ENCODE data around the gene TOE1.

The TOE1 gene

DNA sequence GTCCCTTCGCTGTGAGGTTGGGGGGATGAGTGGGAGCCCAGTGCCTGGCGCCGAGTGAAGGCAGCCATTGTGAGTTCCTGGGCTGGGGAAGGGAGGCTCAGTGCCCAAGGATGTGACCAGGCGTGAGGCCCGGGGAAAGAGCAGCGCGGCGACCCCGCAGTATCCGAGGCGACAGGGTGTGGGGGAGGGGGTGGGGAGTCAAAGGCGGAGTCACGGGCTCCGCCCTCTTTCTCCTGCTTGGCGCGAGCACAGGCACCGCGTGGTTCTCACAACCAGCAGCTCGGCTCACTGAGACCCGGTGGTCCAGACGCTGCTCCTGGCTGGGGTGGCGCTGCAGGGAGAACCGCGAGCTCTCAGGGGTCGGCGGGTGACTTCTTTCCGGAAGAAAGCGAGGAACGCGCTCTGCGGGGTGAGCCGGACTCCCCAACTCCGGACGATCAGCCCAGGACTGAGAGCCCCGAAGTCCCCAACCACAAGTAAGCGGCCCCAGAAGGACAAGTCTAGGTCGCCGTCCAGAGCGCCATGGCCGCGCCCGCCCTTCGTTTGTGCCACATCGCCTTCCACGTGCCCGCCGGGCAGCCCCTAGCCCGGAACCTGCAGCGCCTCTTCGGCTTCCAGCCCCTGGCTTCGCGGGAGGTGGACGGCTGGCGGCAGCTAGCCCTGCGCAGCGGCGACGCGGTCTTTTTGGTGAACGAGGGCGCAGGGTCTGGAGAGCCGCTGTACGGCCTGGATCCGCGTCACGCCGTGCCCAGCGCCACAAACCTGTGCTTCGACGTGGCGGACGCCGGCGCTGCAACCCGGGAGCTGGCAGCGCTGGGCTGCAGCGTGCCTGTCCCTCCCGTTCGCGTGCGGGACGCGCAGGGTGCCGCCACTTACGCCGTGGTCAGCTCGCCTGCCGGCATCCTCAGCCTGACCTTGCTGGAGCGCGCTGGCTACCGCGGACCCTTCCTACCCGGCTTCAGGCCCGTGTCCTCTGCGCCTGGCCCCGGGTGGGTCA lies 13.0 kb upstream of the TOE1 start, which contains the start of gene HPDL:
TSS of gene HPDL (plus strand) at position 269 of the 997 bp plus-strand sequence. CDS start at position 523, 254 bp downstream.
- DNase-seq: peak; percentile 97

DNA sequence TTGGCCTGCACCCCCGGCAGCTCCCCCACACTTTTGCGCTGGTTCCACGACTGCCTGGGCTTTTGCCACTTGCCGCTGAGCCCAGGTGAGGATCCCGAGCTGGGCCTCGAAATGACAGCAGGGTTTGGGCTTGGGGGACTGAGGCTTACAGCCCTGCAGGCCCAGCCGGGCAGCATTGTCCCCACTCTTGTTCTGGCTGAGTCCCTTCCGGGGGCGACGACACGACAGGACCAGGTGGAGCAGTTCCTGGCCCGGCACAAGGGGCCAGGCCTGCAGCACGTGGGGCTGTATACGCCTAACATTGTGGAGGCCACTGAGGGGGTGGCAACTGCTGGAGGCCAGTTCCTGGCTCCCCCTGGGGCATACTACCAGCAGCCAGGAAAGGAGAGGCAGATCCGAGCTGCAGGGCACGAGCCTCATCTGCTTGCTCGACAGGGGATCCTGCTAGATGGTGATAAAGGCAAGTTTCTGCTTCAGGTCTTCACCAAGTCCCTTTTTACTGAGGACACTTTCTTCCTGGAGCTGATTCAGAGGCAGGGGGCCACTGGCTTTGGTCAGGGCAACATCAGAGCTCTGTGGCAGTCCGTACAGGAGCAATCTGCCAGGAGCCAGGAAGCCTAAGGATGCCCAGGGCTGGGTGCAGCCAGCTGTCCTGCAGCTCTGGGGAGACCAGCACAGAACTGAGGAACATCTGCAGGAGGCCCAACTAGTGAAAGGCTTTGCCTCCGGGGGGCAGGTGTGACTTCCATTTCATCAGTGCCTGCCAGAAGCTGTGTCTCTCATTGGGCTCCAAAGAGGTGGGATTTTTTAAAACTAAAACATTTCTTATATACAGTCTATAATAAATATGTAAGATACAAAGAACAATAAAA lies 12.1 kb upstream of the TOE1 start:
- peak; percentile 66 for DNase-seq

DNA sequence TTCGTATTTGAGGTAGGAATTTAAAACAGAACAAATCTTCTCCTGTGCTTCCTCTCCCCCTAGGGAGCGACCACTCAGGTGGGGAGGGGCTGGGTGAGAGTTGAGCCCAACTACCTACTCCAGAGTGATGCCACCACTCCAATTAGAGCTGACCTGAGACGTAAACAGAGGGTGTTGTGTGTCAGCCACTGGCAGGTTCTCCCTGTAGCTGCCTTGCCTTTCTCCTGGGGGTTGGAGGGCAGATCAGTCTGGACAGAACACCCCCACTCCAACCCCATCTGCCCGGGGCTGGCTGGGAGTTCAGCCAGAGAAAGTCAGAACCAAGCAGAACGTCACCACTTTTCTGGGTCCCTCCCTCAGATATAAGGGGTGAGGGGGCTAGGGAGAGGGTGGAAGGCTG lies 11.3 kb upstream of the TOE1 start:
- peak; percentile 53 for DNase-seq

DNA sequence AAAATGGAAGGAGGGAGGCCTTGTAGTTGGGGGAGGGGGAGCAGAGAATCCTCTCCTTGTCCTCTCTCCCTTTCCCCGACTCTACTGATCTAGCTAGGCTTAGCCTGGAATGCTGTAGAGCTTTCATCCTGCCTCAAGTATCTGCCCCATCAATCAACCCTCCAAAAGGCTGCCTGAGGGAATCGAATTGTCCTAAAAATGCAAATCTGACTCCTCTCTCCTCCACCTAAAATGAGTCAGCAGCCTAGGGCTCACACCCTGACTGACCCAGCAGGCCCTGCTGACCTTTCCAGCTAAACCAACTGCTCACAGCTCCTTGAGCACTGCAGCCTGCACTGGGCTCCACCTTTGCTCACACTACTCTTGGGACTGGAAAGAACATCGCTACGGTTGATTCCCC lies 10.5 kb upstream of the TOE1 start:
- DNase-seq: peak; percentile 38

DNA sequence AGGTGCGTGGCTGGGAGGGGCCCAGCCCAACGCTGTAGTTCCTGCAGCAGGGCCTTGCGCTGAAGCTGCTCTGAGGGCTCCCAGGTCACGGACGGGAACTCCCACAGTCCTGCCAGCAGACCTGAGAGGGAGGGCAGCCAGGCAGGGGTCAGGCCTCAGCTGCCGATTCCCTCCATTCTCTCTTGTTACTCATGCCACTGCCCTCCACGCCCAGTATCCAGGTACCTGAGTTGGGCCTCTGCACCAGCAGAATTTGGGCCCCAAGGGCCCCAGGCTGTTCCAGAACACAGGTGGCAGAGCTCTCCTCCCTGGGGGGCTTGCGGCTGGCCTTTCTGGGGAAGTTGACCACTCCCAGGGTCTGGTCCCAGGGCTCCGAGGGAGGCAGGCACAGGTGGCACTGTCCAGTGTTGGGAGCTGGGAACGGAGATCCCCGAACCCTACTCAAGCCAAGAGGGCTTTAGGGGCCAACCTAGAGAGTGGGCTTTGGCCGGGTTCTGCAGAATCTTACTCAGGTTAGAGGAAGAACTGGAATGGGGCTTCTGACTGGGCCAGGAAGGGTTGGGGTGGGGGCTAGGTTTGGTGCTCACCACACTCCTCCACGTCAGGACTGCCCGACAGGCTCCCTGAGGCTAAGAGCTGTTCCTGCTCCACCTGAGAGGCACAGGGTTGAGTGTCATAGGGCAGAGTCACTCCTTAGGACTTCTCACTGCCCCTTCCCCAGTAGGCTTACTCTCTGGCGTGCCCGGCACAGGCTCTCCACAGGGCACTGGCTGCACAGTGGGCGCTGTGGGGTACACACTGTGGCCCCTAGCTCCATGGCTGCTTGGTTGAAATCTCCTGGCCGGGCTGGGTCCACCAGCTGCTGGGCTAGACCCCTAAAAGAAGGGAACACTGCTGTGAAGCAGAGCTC lies 8.3 kb upstream of the TOE1 start:
- DNase-seq: no peak

DNA sequence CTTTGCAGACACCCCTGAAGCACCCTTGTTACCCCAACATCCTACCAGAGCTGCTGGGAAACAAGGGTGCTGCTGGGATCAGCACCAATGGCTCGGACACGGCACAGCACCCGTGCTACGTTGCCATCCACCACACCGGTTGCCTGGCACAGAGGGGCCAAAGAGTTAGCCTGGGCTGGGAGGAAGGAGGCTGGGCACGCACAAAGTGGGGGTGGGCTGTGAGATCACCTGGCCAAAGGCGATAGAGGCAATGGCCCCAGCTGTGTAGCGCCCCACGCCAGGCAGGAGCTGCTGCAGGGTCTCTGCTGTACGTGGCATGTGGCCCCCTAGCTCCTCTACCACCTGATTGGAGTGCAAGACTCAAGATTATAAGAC lies 7.6 kb upstream of the TOE1 start:
- no peak for DNase-seq

DNA sequence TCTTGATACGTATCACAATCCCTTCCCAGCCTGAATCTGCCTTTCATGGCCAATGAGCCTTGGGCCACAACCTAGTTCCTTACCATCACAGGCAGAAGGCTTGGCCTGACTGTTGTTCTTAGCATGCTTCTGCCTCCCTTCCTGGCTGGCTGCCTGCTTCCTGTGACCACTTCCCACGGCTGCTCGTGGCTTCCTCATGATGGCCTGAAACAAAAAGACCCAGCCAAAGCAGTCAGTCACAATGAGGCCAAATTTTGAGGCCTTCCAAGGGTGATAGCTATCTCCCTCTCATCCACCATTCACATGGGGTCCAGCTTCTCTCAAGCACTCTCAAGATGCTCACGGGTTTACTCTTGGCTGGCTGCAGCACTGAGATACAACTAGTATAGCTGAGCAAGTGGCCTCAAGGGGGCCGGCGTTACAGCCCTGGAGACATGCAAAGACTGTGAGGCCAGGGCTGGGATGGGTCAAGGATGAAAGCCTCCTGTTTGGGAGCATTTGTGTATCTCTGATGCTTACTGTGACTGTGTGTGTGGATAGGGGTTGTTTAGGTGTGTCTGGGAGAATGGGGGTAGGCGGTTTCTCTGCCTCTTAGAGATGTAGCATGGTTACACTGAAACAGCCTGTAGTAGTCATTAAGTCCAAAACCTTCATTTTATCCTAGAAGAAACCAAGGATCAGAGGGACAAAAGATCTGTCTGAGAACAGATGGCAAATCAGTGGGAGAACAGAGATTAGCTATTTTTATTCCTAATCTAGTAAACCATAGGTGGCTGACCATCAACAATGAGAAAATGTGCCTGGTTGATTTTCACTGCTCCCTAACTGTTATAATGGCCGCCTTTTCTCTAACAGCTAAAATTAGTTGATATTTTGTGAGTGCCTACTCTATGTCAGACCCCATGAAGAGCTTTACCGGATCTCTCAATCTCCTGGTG lies 5.4 kb upstream of the TOE1 start:
- DNase-seq: peak; percentile 68

DNA sequence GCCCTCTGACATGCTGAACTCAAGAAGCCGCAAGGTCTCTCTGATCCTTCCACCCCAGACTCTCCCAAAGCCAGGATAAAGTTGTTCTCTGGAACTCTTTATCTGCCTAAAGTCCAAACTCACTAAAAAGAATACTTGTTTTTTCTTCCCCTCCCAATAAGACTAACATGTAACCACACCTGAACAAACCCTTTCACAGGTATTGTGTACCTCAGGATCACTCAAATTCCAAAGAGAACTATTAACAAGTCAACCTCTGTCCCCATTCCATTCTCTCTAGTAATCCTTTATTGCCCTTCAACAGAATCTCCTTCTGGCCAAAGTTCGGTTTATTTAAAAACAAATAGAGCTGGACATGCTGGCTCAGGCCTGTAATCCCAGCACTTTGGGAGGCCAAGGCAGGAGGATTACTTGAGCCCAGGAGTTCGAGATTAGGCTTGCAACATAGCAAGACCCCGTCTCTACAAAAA lies 4.1 kb upstream of the TOE1 start:
- no peak for DNase-seq

DNA sequence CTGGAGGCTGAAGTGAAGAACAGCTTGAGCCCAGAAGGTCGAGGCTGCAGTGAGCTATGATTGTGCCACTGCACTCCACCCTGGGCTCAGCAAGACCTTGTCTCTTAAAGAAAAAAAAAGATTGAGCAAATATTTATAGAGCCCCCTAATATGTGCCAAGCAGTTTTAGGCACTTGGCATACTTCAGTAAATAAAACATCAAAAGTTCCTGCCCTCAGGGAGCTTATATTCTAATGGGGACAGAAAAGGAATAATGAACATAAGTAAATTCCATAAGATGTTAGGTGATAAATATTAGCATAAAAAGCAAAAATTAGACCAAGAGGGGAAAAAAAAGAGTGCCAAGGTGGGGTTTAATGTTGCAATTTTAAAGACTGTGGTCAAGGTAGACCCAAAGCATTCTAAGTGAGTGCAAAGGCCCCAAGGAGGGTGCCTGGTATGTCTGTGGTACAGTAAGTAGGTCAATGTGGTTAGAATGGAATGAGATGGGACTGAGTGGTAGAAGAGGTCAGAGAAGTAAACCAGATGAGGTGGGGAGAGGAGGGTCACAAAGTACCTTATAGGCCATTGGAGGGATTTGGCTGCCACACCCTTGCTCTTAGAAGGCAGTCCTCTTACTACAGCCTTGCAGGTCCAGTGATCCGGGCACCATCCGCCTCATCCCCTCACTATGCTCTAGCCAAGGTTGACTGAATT lies 2.2 kb upstream of the TOE1 start:
- peak; percentile 31 for DNase-seq

DNA sequence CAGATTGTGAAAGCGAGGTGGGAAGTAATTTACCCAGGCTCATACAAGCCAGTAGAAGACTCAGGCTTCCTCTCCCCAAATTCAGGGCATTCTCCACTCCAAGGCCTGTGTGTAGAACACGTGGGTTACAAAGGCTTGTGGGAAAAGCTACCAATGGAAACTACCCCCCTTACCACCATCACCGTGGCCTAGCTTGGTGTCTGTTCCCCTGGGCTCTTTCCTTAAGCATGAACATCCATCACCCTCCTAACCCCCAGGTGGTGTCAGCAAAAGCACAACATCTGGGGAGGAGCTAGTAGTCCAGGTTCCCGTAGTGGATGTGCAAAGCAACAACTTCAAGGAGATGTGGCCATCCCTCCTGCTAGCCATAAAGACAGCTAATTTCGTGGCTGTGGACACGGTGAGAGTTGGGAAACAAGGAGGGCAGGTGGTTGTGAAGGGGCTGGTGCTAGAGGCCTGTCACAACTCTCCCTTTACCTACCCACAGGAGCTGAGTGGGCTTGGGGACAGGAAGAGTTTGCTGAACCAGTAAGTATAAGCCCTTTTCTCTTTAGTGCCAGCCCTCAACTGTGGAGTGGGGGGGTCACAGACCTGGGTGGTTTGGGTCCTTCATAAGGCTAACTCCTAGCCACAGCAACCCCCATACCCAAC lies 971 bp downstream of the TOE1 start:
- DNase-seq: peak; percentile 68

DNA sequence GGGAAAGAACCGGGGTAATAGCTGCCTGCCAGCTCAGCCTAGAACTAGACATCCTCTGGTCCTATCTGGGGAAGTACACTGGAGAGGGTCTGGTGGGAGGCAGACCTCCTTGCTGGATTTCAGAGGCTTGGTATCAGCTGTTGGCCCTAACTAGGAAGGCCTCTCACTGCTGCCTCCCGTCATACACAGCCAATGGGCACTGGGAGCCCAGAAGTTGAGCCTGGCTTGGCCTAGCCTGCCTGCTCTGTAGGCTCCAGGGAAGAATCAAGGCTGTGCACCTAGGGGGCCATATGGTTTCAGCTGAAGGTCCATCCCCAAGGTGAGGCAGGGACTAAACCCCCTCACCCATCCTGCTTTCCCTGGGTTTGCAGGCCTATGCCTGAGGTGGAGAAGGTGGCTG lies 4.5 kb downstream of the TOE1 start:
- no peak for DNase-seq

DNA sequence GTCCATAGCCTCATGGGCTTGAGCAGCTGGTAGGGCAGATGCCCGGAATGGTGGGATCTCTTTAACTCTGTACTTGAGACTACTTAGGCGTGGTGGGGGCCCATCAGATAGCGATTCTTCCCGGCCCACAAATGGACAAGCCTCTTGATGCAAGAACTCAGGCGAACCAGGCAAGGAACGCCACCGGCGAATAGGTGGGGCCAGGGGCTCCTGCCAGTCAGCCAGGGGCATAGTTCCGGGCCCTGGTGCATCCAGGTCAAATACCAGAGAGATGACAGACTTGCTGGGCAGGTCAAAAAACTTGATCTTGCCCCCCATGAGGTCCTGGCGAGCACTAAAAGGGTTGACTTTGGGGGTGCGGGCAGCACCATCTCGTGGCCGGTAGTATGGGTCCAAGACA lies 5.0 kb downstream of the TOE1 start:
- no peak for DNase-seq

DNA sequence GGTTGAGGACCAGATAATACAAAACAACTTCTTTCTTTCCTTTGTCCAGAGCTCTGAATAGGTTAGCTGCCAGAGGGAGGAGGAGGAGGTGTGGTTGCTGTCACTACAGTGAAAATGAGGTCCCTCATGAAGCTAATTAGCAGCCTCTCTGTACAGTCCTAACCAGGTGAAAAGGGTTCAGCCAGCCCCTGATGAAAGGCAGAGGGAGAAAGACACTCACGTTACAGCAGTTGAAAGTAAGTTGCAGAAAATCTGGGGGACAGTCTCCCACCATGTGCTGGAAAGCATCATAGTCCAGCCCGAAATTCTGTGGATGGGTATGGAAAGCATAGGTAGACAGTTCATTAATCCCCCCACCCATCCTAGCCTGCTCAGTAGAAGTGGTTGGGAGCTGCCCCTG lies 6.5 kb downstream of the TOE1 start:
- no peak for DNase-seq

DNA sequence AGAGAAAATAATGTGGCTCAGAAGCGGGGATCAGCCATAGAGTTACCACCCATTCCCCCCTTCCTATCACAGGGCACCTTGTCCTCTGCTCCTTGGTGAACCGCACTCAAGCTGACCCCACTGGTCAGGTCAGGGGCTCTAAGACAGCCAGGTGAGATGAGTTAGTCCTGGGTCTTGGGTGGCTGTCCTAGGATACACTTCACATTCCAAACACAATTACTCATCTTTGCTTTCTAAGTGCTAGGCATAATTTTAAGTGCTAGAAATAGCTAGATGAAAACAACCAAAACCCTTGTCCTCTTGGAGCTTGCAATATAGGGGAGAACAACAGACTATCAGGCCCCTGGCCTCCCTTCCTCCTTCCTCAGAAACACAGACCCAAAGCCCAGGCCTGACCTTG lies 8.1 kb downstream of the TOE1 start:
- DNase-seq: no peak

DNA sequence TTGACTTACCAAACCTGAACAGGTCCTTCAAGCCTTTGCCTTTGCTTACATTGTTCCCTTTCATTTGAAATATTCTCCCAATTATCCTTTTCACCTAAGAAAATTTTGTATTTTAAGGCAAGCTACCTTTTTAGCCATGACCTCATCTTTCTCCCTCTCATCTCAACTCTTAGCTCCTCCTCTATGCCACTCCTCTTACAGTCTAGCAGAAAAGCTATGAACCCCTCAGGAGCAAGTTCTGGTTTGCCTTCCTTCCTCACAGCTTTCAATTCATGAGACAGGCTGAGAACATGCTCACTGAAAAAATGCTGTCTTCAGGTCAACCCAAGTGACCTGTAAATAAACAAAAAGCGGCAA lies 8.6 kb downstream of the TOE1 start:
- no peak for DNase-seq

DNA sequence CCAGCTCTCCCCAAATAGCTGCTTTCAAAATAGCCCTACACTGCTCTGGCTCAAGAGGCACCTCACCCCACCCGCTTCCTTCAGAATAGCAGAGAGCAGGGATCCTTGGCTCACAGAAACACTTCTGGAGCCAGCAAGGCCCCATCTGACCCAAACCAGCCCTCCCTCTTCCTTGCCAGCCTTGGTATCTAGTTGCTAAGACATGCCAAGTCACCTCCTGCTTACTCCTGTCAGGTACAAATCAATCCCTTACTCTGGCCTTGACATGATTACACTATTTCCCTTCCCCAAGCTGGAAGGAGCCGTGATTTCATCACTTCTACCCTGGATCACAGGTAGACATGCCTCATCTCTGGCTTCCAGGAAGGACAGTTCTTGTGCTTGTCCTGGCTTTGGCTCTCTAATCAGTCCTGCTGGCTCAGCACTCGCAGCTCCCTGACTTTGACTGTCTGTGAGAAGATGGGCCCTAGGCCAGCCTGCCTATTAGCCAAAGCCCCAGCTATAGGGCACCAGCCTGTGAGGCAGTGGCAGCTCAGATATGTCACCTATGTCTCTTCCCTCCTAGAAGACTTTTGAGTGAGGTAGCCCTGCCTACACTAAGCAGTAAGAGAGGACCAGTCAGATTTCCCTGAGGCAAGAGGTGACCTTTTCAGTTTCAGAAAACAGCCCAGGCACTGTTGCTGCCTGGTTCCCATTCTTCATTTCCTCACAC lies 9.2 kb downstream of the TOE1 start:
- DNase-seq: no peak

DNA sequence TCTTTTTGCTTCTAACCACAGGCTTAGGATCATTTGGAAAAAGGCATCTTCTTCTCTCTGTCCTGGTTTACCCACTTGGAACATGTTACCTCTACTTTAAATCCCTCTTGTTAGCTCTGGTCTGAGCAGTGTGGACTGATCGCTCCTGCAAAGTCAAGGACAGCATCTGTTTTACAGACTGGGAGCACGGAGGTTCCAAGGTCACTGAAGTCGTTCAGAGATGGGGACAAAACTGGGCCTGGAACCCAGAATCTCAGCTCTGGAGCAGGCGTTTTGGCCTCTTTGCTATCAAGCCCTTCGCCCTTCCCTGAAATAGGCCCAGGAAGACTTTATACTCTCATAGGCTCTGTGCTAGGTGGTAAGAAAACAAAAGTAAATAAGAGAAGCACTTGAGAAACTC lies 11.5 kb downstream of the TOE1 start:
- DNase-seq: no peak

DNA sequence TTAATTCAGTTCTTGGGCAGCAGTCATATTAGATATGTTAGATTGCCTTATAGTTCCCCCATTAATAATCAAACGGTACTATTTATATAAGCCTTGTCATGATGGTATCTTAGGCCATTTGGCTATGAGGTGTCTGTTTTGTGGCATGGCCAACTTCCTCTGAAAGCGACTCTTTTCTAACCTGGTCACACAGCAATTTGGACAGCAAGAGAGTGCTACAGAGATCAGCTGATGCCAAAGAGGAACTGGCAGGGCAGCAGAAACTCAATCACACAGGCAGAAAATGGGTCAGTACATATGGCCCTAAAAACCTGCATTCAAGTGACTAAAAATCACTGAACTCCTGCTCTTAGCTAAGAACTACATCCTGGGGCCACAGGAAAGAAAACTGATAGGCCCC lies 13.7 kb downstream of the TOE1 start:
- DNase-seq: no peak

DNA sequence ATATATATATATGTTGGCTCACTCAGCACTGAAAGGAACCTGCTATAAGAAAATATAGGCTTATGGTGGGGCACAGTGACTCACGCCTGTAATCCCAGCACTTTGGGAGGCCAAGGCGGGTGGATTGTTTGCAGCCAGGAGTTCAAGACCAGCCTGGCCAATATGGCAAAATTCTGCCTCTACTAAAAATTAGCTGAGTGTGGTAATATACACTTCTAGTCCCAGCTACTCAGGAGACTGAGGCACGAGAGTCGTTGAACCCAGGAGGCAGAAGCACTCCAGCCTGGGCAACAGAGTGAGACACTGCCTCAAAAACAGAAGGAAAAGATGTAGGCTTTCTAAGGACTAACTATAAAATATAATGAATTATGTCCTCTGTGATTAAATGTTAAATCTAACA lies 14.9 kb downstream of the TOE1 start:
- no peak for DNase-seq

DNA sequence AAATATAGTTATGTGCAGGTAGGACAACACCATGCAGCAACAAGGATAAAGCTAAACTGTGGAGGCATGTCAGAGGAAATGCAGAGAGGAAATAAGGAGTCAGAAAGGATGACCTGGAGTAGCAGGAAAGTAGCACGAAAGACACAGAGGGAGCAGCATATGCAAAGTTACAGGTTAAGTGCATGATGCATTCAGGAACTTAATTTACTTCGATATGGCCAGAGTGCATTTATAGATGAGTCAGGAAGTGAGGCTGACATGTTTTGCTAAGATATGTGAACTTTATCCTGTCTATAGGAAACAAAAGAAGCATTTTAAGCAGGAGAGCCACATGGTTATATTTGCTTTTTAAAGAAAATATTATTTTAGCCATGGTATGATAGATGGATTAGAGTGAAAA lies 15.7 kb downstream of the TOE1 start:
- DNase-seq: no peak

Data from NCI-H82 (cell line).